Anterior cingulate cortex (tissue), 58 donors: ENCODE data around the gene SAA4.
"Not testable (repeated sequence)": the region's sequence is repeated elsewhere in the genome, so short reads cannot be mapped to it uniquely, and the experiment has no call there.

Experiments
- DNase-seq, 58 donors: peaks; one replicate each; lab custom pipeline; 2025; lab: John Stamatoyannopoulos, UW

Gene SAA4

GRCh38 chr11:18193010-18193409 lies 43.6 kb downstream of the SAA4 start:
- DNase-seq, result no peak

GRCh38 chr11:18191376-18191775 lies 45.2 kb downstream of the SAA4 start:
- DNase-seq, result no peak

- not testable (repeated sequence) for DNase-seq
These were observed 46.9 kb downstream of the SAA4 start for GRCh38 chr11:18189476-18190245.

GRCh38 chr11:18188796-18189195 lies 47.8 kb downstream of the SAA4 start:
- DNase-seq, result no peak
